PC-9 (cell line): ENCODE data around the gene OXSM. TPM values are rescaled to one million over a fixed set of nuclear protein-coding genes. Genes with fewer than 3 reads are reported as not detected.

ENCODE experiments used
- BruUV-seq: library from RNA; stranded (reverse); fragments of 400-500 nt; replicated peaks from 2 replicates; lab custom pipeline; 2021; lab: Mats Ljungman, UMichigan
- CTCF ChIA-PET: fragments of 300-600 bp; sonication (Branson Sonifier 250); formaldehyde crosslinking; loops from one replicate; lab custom pipeline; 2022; ENCODE audit warnings: antibody characterized with exemption; lab: Charles Lee
- POLR2A ChIA-PET: fragments of 300-600 bp; sonication (Branson Sonifier 250); formaldehyde crosslinking; loops from one replicate; lab custom pipeline; 2022; ENCODE audit warnings: antibody characterized with exemption; ENCODE audit not compliant: unreplicated experiment; lab: Charles Lee
- DNase-seq, 2 experiments: peaks; one replicate each; pipeline versions ENCODE4 v3.0.0 to v3.0.0-alpha.2; 2015 to 2022; ENCODE audit warnings: mixed read lengths in 1 of 2
- H2AFZ ChIP-seq: fragments of 200-600 bp; sonication (generic); 2 replicates; pipeline ENCODE4 v1.8.1; 2017; ENCODE audit warnings: antibody characterized with exemption
- H3F3A ChIP-seq: fragments of 200-600 bp; sonication (generic); 2 replicates; pipeline ENCODE4 v1.8.1; 2017; ENCODE audit warnings: antibody characterized with exemption, mild to moderate bottlenecking, low read depth; ENCODE audit not compliant: insufficient read depth
- H3K27ac ChIP-seq: fragments of 200-600 bp; sonication (generic); 2 replicates; pipeline ENCODE4 v1.6.1; 2016; ENCODE audit warnings: mixed run types
- H3K27me3 ChIP-seq: fragments of 200-600 bp; sonication (generic); 2 replicates; pipeline ENCODE4 v1.6.1; 2016; ENCODE audit warnings: low read depth, mixed run types; ENCODE audit not compliant: insufficient read depth
- H3K36me3 ChIP-seq: fragments of 200-600 bp; sonication (generic); 2 replicates; pipeline ENCODE4 v1.6.1; 2016; ENCODE audit warnings: low read depth, mixed run types
- H3K4me1 ChIP-seq: fragments of 200-600 bp; sonication (generic); replicated peaks from 2 replicates; pipeline ENCODE4 v1.6.1; 2016; ENCODE audit warnings: mixed run types; ENCODE audit not compliant: insufficient read depth
- H3K4me2 ChIP-seq: fragments of 200-600 bp; sonication (generic); 2 replicates; pipeline ENCODE4 v1.6.1; 2017; ENCODE audit warnings: mixed run types
- H3K4me3 ChIP-seq: fragments of 200-600 bp; sonication (generic); 2 replicates; pipeline ENCODE4 v1.6.1; 2016; ENCODE audit warnings: mixed run types
- H3K79me2 ChIP-seq: fragments of 200-600 bp; sonication (generic); 2 replicates; pipeline ENCODE4 v1.6.1; 2017; ENCODE audit warnings: low read depth, mixed run types
- H3K9me2 ChIP-seq: fragments of 200-600 bp; sonication (generic); 2 replicates; pipeline ENCODE4 v1.8.1; 2017; ENCODE audit warnings: mild to moderate bottlenecking; ENCODE audit not compliant: insufficient read depth
- H3K9me3 ChIP-seq: fragments of 200-600 bp; sonication (generic); 2 replicates; pipeline ENCODE4 v1.8.1; 2016; ENCODE audit warnings: low read depth; ENCODE audit not compliant: insufficient read depth
- H4K20me1 ChIP-seq: fragments of 200-600 bp; sonication (generic); 2 replicates; pipeline ENCODE4 v1.8.1; 2017; ENCODE audit not compliant: insufficient read depth
- CTCF ChIP-seq: fragments of 200-600 bp; sonication (generic); conservative IDR thresholded peaks from 2 replicates; pipeline ENCODE4 v1.6.1; 2017; ENCODE audit warnings: mixed run types, antibody characterized with exemption, mild to moderate bottlenecking, moderate library complexity
- EZH2 ChIP-seq: fragments of 200-600 bp; sonication (generic); IDR thresholded peaks from 2 replicates; pipeline ENCODE4 v1.8.0; 2017; ENCODE audit warnings: antibody characterized with exemption, low read depth
- intact Hi-C: fragments of 100-400 bp; cut with micrococcal nuclease; formaldehyde crosslinking; loops from one replicate; pipeline ENCODE4 v1.10.0; 2022; ENCODE audit not compliant: unreplicated experiment
- total RNA-seq: library from RNA; stranded (reverse); gene quantifications from 2 replicates; pipeline ENCODE4 v1.2.3, GENCODE V29; 2021

OXSM gene
- total RNA-seq, 1 experiment from 2014 or later = 13.8 TPM

- POLR2A ChIA-PET = no interaction called here
- Histone ChIP-seq H3K27me3 (no peaks in the 10 kb centered on the region), H3K9me3 (peaks cover 3% of the 10 kb centered on the region; the same call in 1 of the 2 replicates), H3K4me3 (no peak overlapping the region), H2AFZ (no peak overlapping the region; the same call in 1 of the 2 replicates), H3K79me2 (no peaks in the 10 kb centered on the region), H3K27ac (no peak overlapping the region), H3K4me2 (no peak overlapping the region), H3F3A (no peaks in the 10 kb centered on the region), H3K4me1 (no peaks in the 10 kb centered on the region), H3K36me3 (no peaks in the 10 kb centered on the region), H3K9me2 (no peaks in the 10 kb centered on the region), H4K20me1 (no peaks in the 10 kb centered on the region)
- no TSS peak for BruUV-seq
- CTCF ChIA-PET = no interaction called here
- no peak for DNase-seq
- intact Hi-C loops = loop anchor here (5.0 kb wide), 1 partner anchor 187 kb away; no protein-coding TSS in a partner anchor
- TF ChIP-seq CTCF (no peak), EZH2 (no peak)
Observed at GRCh38 chr3:25834346-25834745, 44.5 kb downstream of the OXSM start.

- CTCF ChIA-PET = no interaction called here
- Histone ChIP-seq H3K36me3 (no peaks in the 10 kb centered on the region), H3K4me1 (no peaks in the 10 kb centered on the region), H3K79me2 (no peaks in the 10 kb centered on the region), H4K20me1 (no peaks in the 10 kb centered on the region), H3K4me2 (no peak overlapping the region), H3F3A (no peaks in the 10 kb centered on the region), H3K27ac (no peak overlapping the region), H3K4me3 (no peak overlapping the region), H3K9me2 (no peaks in the 10 kb centered on the region), H3K9me3 (peaks cover 3% of the 10 kb centered on the region; the same call in 1 of the 2 replicates), H2AFZ (no peak overlapping the region), H3K27me3 (no peaks in the 10 kb centered on the region)
- POLR2A ChIA-PET = no interaction called here
- no peak for TF ChIP-seq EZH2
- TF ChIP-seq CTCF = no peak
- no peak for DNase-seq
- BruUV-seq = no TSS peak
- intact Hi-C loops = no loop called here
Observed at GRCh38 chr3:25836579-25836978, 46.7 kb downstream of the OXSM start.

GRCh38 chr3:25837038-25837437 lies 47.1 kb downstream of the OXSM start:
- Histone ChIP-seq H3K9me3 (no peaks in the 10 kb centered on the region; the same call in 1 of the 2 replicates), H3K27me3 (no peaks in the 10 kb centered on the region), H3K79me2 (no peaks in the 10 kb centered on the region), H3K9me2 (no peaks in the 10 kb centered on the region), H2AFZ (no peak overlapping the region), H3F3A (no peaks in the 10 kb centered on the region), H3K36me3 (no peaks in the 10 kb centered on the region), H4K20me1 (no peaks in the 10 kb centered on the region), H3K4me1 (no peaks in the 10 kb centered on the region), H3K27ac (no peak overlapping the region), H3K4me3 (no peak overlapping the region), H3K4me2 (no peak overlapping the region)
- TF ChIP-seq EZH2 (no peak), CTCF (no peak)
- ChIA-PET CTCF (no interaction called here), POLR2A (no interaction called here)
- BruUV-seq = no TSS peak
- intact Hi-C loops = no loop called here
- DNase-seq = no peak
